Measurements from ENCODE around the gene CD99. TPM values are rescaled to one million over a fixed set of nuclear protein-coding genes. Genes with fewer than 3 reads are reported as not detected.
"Not testable (repeated sequence)": the region's sequence is repeated elsewhere in the genome, so short reads cannot be mapped to it uniquely, and the experiment has no call there.

Gene CD99
- polyA plus RNA-seq, 3 donors = 159 to 217 (median 184) TPM

- Mint-ChIP-seq H3K4me1 (peaks cover 2% of the 10 kb centered on the region), H3K9me3 (peaks cover 0 to 2% (median 0%) of the 10 kb centered on the region in 7 donors), H3K27me3 (ENCODE audit: low read depth in 3 of 3) (peaks cover 4 to 7% (median 4%) of the 10 kb centered on the region in 3 donors), H3K36me3 (no peaks in the 10 kb centered on the region), H3K27ac (no peak overlapping the region), H3K4me3 (no peak overlapping the region)
- Histone ChIP-seq H3K79me2 (ENCODE audit: insufficient read depth, low read length) (no peaks in the 10 kb centered on the region), H3K9me3 (replicated peaks in 1 of 2; ENCODE audit: control insufficient read depth in 1 of 2, insufficient read depth in 1 of 2, low read length in 2 of 2) (no peaks in the 10 kb centered on the region), H3K4me1 (ENCODE audit: control insufficient read depth in 1 of 2, insufficient read depth in 2 of 2, low read length in 2 of 2) (no peaks in the 10 kb centered on the region), H3K4me2 (replicated peaks; ENCODE audit: extremely low read depth, low read length, poor library complexity, severe bottlenecking) (no peak overlapping the region), H3K9ac (ENCODE audit: insufficient read depth, low read length, poor library complexity, severe bottlenecking) (no peak overlapping the region), H3K27me3 (ENCODE audit: control insufficient read depth in 2 of 2, insufficient read depth in 2 of 2, low read length in 2 of 2) (no peaks in the 10 kb centered on the region), H3K36me3 (replicated peaks in 1 of 2; ENCODE audit: control insufficient read depth in 1 of 2, insufficient read depth in 2 of 2, low read length in 2 of 2) (no peaks in the 10 kb centered on the region), H2AFZ (ENCODE audit: insufficient read depth, low read depth, low read length, poor library complexity, severe bottlenecking) (no peak overlapping the region), H4K20me1 (ENCODE audit: insufficient read depth, low read length) (no peaks in the 10 kb centered on the region), H3K27ac (ENCODE audit: low read depth in 1 of 2, low read length in 2 of 2) (no peak overlapping the region), H3K4me3 (replicated peaks in 1 of 3; ENCODE audit: low read depth in 2 of 3, low read length in 3 of 3) (no peak overlapping the region)
- 81% methylated on average over 6 of the region's 6 CpGs for WGBS (ENCODE audit: insufficient coverage)
- intact Hi-C loops (cut with micrococcal nuclease) = no loop called here
- DNase-seq = no peak
- no peak for TF ChIP-seq CTCF (IDR thresholded peaks at IDR 0.05)
Observed at GRCh38 chrX:2672084-2672483, 19.0 kb upstream of the CD99 start.

DNA sequence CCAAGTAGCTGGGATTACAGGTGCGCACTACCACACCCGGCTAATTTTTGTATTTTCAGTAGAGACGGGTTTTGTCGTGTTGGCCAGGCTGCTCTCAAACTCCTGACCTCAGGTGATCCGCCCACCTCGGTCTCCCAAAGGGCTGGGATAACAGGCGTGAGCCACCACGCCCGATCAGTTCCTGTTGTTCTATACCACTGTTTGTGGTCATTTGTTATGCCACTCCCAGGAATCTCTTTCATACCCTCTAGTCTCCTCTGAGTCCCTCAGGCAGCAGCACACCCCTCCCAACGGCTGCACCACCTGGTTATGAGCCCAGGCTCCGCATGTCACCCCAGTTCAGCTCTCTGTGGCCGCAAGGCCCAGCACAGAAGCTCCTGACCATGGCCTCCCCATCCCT, 17.5 kb upstream of the CD99 start:
- H3K9me3 ChIP-seq (replicated peaks in 1 of 2; ENCODE audit: control insufficient read depth in 1 of 2, insufficient read depth in 1 of 2, low read length in 2 of 2) = no peaks in the 10 kb centered on the region
- no peak overlapping the region for H3K9ac ChIP-seq (ENCODE audit: insufficient read depth, low read length, poor library complexity, severe bottlenecking)
- H4K20me1 ChIP-seq (ENCODE audit: insufficient read depth, low read length) = no peaks in the 10 kb centered on the region
- no peaks in the 10 kb centered on the region for H3K79me2 ChIP-seq (ENCODE audit: insufficient read depth, low read length)
- no peaks in the 10 kb centered on the region for H3K27me3 ChIP-seq (ENCODE audit: control insufficient read depth in 2 of 2, insufficient read depth in 2 of 2, low read length in 2 of 2)
- no peak for DNase-seq
- H3K9me3 Mint-ChIP-seq = peaks cover 0 to 2% (median 0%) of the 10 kb centered on the region in 7 donors
- no peak for TF ChIP-seq CTCF (IDR thresholded peaks at IDR 0.05)
- H3K4me3 Mint-ChIP-seq = no peak overlapping the region
- H3K27me3 Mint-ChIP-seq (ENCODE audit: low read depth in 3 of 3) = peaks cover 4 to 7% (median 4%) of the 10 kb centered on the region in 3 donors
- 92% methylated on average over 12 of the region's 12 CpGs for WGBS (ENCODE audit: insufficient coverage)
- no peaks in the 10 kb centered on the region for H3K4me1 ChIP-seq (ENCODE audit: control insufficient read depth in 1 of 2, insufficient read depth in 2 of 2, low read length in 2 of 2)
- no peaks in the 10 kb centered on the region for H3K36me3 ChIP-seq (replicated peaks in 1 of 2; ENCODE audit: control insufficient read depth in 1 of 2, insufficient read depth in 2 of 2, low read length in 2 of 2)
- intact Hi-C loops (cut with micrococcal nuclease) = no loop called here
- no peak overlapping the region for H2AFZ ChIP-seq (ENCODE audit: insufficient read depth, low read depth, low read length, poor library complexity, severe bottlenecking)
- no peak overlapping the region for H3K27ac ChIP-seq (ENCODE audit: low read depth in 1 of 2, low read length in 2 of 2)
- peaks cover 2% of the 10 kb centered on the region for H3K4me1 Mint-ChIP-seq
- no peak overlapping the region for H3K4me3 ChIP-seq (replicated peaks in 1 of 3; ENCODE audit: low read depth in 2 of 3, low read length in 3 of 3)
- H3K36me3 Mint-ChIP-seq = no peaks in the 10 kb centered on the region
- no peak overlapping the region for H3K4me2 ChIP-seq (replicated peaks; ENCODE audit: extremely low read depth, low read length, poor library complexity, severe bottlenecking)
- H3K27ac Mint-ChIP-seq = no peak overlapping the region

DNA sequence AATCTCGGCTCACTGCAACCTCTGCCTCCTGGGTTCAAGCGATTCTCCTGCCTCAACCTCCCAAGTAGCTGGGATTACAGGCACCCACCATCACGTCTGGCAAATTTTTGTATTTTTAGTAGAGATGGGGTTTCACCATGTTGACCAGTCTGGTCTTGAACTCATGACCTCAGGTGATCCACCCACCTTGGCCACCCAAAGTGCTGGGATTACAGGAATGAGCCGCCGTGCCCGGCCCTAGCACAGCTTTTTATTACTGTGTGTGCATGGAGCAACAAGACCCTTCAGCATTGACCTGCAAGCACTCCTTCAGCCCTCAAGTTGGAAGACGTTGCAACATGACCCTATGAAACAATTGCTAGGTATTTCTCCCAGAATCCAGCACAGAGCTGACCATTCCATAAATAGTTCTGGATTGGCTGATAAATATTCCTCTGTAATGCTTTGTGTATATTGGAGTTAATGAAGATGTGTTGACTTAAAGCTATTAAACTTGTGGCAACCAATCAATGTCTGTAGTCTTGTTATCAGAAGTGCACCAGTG, 15.4 kb upstream of the CD99 start:
- H3K9me3 Mint-ChIP-seq; H3K27ac ChIP-seq (ENCODE audit: low read depth in 1 of 2, low read length in 2 of 2); H3K4me3 ChIP-seq (replicated peaks in 1 of 3; ENCODE audit: low read depth in 2 of 3, low read length in 3 of 3); H3K4me1 ChIP-seq (ENCODE audit: control insufficient read depth in 1 of 2, insufficient read depth in 2 of 2, low read length in 2 of 2); H3K27me3 Mint-ChIP-seq (ENCODE audit: low read depth in 3 of 3); intact Hi-C loops (cut with micrococcal nuclease); H3K4me2 ChIP-seq (replicated peaks; ENCODE audit: extremely low read depth, low read length, poor library complexity, severe bottlenecking); H3K36me3 Mint-ChIP-seq; H3K27ac Mint-ChIP-seq; H3K79me2 ChIP-seq (ENCODE audit: insufficient read depth, low read length); H3K9ac ChIP-seq (ENCODE audit: insufficient read depth, low read length, poor library complexity, severe bottlenecking); H2AFZ ChIP-seq (ENCODE audit: insufficient read depth, low read depth, low read length, poor library complexity, severe bottlenecking); H3K4me3 Mint-ChIP-seq; H4K20me1 ChIP-seq (ENCODE audit: insufficient read depth, low read length); H3K27me3 ChIP-seq (ENCODE audit: control insufficient read depth in 2 of 2, insufficient read depth in 2 of 2, low read length in 2 of 2); H3K4me1 Mint-ChIP-seq; H3K9me3 ChIP-seq (replicated peaks in 1 of 2; ENCODE audit: control insufficient read depth in 1 of 2, insufficient read depth in 1 of 2, low read length in 2 of 2); DNase-seq; H3K36me3 ChIP-seq (replicated peaks in 1 of 2; ENCODE audit: control insufficient read depth in 1 of 2, insufficient read depth in 2 of 2, low read length in 2 of 2): not testable (repeated sequence)
- WGBS (ENCODE audit: insufficient coverage) = 100% methylated on average over 3 of the region's 7 CpGs

Data from CD14-positive monocyte (primary cell).